Hepatocyte (in vitro differentiated cells): ENCODE data around the gene WASL. TPM values are rescaled to one million over a fixed set of nuclear protein-coding genes. Genes with fewer than 3 reads are reported as not detected.
A peak's percentile ranks its signal among the peaks of the same experiment; 100 is the strongest.

ENCODE experiments used
- DNase-seq: peaks from one replicate; pipeline ENCODE4 v3.0.0-alpha.2; 2016; ENCODE audit warnings: low spot score
- H2AFZ ChIP-seq: fragments of 200-600 bp; sonication (generic); 2 replicates; pipeline ENCODE4 v1.6.0; 2016; ENCODE audit warnings: antibody characterized with exemption, mild to moderate bottlenecking
- H3K27ac ChIP-seq: fragments of 200-600 bp; sonication (generic); 2 replicates; pipeline ENCODE4 v1.5.1; 2016; ENCODE audit warnings: mild to moderate bottlenecking
- H3K27me3 ChIP-seq: fragments of 200-600 bp; sonication (generic); 2 replicates; pipeline ENCODE4 v1.6.1; 2016
- H3K36me3 ChIP-seq: fragments of 200-600 bp; sonication (generic); replicated peaks from 2 replicates; pipeline ENCODE4 v1.5.1; 2016; ENCODE audit warnings: low read depth; ENCODE audit not compliant: insufficient read depth
- H3K4me1 ChIP-seq: fragments of 200-600 bp; sonication (generic); 2 replicates; pipeline ENCODE4 v1.5.1; 2016; ENCODE audit warnings: mild to moderate bottlenecking, moderate library complexity; ENCODE audit not compliant: insufficient read depth
- H3K4me2 ChIP-seq: fragments of 200-600 bp; sonication (generic); 2 replicates; pipeline ENCODE4 v1.6.0; 2016
- H3K4me3 ChIP-seq: fragments of 200-600 bp; sonication (generic); 2 replicates; pipeline ENCODE4 v1.5.1; 2016; ENCODE audit warnings: mild to moderate bottlenecking
- H3K79me2 ChIP-seq: fragments of 200-600 bp; sonication (generic); 2 replicates; pipeline ENCODE4 v1.6.0; 2017; ENCODE audit warnings: mild to moderate bottlenecking
- H3K9me2 ChIP-seq: fragments of 200-600 bp; sonication (generic); replicated peaks from 2 replicates; pipeline ENCODE4 v1.6.0; 2017; ENCODE audit warnings: mild to moderate bottlenecking; ENCODE audit not compliant: insufficient read depth
- H3K9me3 ChIP-seq: fragments of 200-600 bp; sonication (generic); 2 replicates; pipeline ENCODE4 v1.5.1; 2016; ENCODE audit warnings: low read depth, mild to moderate bottlenecking
- H4K20me1 ChIP-seq: fragments of 200-600 bp; sonication (generic); 2 replicates; pipeline ENCODE4 v1.6.0; 2016; ENCODE audit warnings: mild to moderate bottlenecking; ENCODE audit not compliant: insufficient read depth, poor library complexity, severe bottlenecking
- EZH2 ChIP-seq: fragments of 200-600 bp; sonication (generic); IDR thresholded peaks from 2 replicates; pipeline ENCODE4 v1.6.1; 2016; ENCODE audit warnings: antibody characterized with exemption, mild to moderate bottlenecking, borderline replicate concordance
- EZH2phosphoT487 ChIP-seq: fragments of 200-600 bp; sonication (generic); IDR thresholded peaks from one replicate; pipeline ENCODE4 v1.6.1; 2018; ENCODE audit warnings: antibody characterized with exemption, mild to moderate bottlenecking, low read depth, moderate library complexity; ENCODE audit not compliant: unreplicated experiment, severe bottlenecking
- WGBS: methylation state at CpG from one replicate; pipeline ENCODE4 v1.1.6; 2016; ENCODE audit warnings: low lambda C conversion rate; ENCODE audit errors: missing lambda C conversion rate; 5-methylcytosine and 5-hydroxymethylcytosine counted together
- polyA plus RNA-seq: library from polyadenylated mRNA; unstranded; fragments of >200 nt; fragmentation: Nextera tagmentation; extraction: Ambion mirVana; gene quantifications from 2 replicates; pipeline ENCODE4 v1.2.1, GENCODE V29; 2016
- total RNA-seq: library from RNA; depleted of rRNA; stranded (reverse); fragments of >200 nt; gene quantifications from 2 replicates; pipeline ENCODE4 v1.2.3, GENCODE V29; 2014
- TF ChIP-seq, protein P1 (sequence below): fragments of 200-600 bp; sonication (generic); IDR thresholded peaks from 2 replicates; pipeline ENCODE4 v1.5.1; 2016; ENCODE audit warnings: antibody characterized with exemption, mild to moderate bottlenecking; ENCODE audit not compliant: poor library complexity

Gene WASL
- total and polyA plus RNA-seq, 2 experiments from 2014 or later, result 36.8 to 48.9 TPM

DNA sequence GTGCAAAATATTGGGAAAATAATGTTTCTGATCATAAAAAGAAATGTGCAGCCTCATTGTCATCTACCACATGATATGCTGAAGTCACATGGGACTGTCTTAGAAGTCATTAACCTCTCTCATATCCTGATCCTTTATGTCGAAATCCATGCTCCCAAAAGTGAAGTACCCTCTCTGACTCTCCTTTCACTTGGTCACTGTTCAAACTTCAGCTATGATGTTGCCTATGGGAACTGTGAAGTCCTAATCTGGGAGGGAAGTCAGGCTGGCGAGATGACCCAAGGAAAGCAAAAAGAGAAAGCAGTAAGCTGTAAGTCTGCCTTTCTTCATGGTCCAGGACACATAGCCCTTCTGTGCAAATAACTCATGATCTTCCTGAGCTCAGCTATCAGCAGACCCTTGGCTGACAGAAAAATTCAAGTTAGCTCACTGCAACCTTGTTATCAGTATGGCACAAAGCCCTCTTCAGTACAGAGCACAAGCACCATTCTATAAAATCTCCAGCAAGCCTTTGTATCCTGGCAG, 29.5 kb downstream of the WASL start:
- no peaks in the 10 kb centered on the region for H3K27me3 ChIP-seq
- H2AFZ ChIP-seq, result no peak overlapping the region
- H3K4me1 ChIP-seq, result peaks cover 8% of the 10 kb centered on the region
- peaks cover 71% of the 10 kb centered on the region for H4K20me1 ChIP-seq
- H3K79me2 ChIP-seq, result peaks cover 98% of the 10 kb centered on the region
- no peaks in the 10 kb centered on the region for H3K9me3 ChIP-seq
- H3K36me3 ChIP-seq, result no peaks in the 10 kb centered on the region
- H3K9me2 ChIP-seq, result no peaks in the 10 kb centered on the region
- no peak for DNase-seq
- no peak overlapping the region for H3K4me3 ChIP-seq
- peak overlapping the region; percentile 36 for H3K4me2 ChIP-seq
- peak overlapping the region; percentile 18 for H3K27ac ChIP-seq
- WGBS, result 88% methylated on average over 2 of the region's 2 CpGs
- TF ChIP-seq EZH2phosphoT487, result no peak
- TF ChIP-seq, protein P1, sequence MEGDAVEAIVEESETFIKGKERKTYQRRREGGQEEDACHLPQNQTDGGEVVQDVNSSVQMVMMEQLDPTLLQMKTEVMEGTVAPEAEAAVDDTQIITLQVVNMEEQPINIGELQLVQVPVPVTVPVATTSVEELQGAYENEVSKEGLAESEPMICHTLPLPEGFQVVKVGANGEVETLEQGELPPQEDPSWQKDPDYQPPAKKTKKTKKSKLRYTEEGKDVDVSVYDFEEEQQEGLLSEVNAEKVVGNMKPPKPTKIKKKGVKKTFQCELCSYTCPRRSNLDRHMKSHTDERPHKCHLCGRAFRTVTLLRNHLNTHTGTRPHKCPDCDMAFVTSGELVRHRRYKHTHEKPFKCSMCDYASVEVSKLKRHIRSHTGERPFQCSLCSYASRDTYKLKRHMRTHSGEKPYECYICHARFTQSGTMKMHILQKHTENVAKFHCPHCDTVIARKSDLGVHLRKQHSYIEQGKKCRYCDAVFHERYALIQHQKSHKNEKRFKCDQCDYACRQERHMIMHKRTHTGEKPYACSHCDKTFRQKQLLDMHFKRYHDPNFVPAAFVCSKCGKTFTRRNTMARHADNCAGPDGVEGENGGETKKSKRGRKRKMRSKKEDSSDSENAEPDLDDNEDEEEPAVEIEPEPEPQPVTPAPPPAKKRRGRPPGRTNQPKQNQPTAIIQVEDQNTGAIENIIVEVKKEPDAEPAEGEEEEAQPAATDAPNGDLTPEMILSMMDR, result no peak
- TF ChIP-seq EZH2, result no peak

DNA sequence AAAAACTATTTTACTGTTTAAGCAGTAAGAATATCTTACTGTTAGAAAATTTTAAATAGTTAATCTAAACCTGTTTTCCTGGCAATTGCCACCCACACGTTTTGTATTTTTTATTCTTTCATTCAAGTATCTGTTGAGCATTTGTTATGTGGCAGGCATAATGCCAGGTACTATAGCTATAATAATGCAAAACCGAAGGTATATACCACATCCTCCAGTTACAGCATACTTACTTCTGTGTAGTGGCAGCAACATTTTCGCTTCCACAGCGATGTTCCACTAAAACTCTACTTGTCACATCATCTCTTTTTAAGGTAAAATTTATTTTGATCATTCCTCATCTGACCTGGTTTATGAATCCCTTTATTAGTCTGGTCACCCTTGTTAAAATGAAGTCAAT, 30.0 kb downstream of the WASL start:
- H3K79me2 ChIP-seq, result peaks cover 98% of the 10 kb centered on the region
- 98% methylated on average over 4 of the region's 4 CpGs for WGBS
- no peak for TF ChIP-seq EZH2
- TF ChIP-seq EZH2phosphoT487, result no peak
- TF ChIP-seq, protein P1, result no peak
- no peak overlapping the region for H3K4me3 ChIP-seq
- no peaks in the 10 kb centered on the region for H3K27me3 ChIP-seq
- DNase-seq, result no peak
- no peak overlapping the region for H2AFZ ChIP-seq
- no peaks in the 10 kb centered on the region for H3K36me3 ChIP-seq
- peak overlapping the region; percentile 36 for H3K4me2 ChIP-seq
- peaks cover 67% of the 10 kb centered on the region for H4K20me1 ChIP-seq
- H3K4me1 ChIP-seq, result peaks cover 4% of the 10 kb centered on the region
- no peaks in the 10 kb centered on the region for H3K9me3 ChIP-seq
- peak overlapping the region; percentile 18 for H3K27ac ChIP-seq
- no peaks in the 10 kb centered on the region for H3K9me2 ChIP-seq

DNA sequence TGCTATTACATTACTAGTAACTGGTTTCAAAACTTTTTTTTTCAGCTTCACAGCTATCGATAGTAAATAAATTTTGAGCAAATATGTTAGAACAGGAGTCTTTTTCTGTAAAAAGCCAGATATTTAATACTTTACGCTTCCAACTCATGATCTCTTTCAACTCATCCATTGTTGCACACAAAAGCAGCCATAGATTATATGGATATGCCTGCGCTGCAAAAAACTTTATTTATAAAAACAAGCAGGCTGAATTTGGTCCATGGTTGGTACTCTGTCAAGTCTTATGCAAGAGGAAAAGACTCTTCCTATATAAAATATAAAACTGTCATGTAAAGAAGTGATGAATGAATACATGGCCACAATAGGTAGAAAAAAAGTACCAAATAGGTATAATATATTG, 31.1 kb downstream of the WASL start:
- peaks cover 98% of the 10 kb centered on the region for H3K79me2 ChIP-seq
- no peak overlapping the region for H3K4me3 ChIP-seq
- H2AFZ ChIP-seq, result no peak overlapping the region
- H3K27me3 ChIP-seq, result no peaks in the 10 kb centered on the region
- H3K27ac ChIP-seq, result no peak overlapping the region
- 100% methylated on average over 3 of the region's 3 CpGs for WGBS
- H3K9me2 ChIP-seq, result no peaks in the 10 kb centered on the region
- no peaks in the 10 kb centered on the region for H3K4me1 ChIP-seq
- no peaks in the 10 kb centered on the region for H3K36me3 ChIP-seq
- DNase-seq, result no peak
- H4K20me1 ChIP-seq, result peaks cover 59% of the 10 kb centered on the region
- H3K4me2 ChIP-seq, result no peak overlapping the region
- TF ChIP-seq, protein P1, result no peak
- no peak for TF ChIP-seq EZH2
- TF ChIP-seq EZH2phosphoT487, result no peak
- no peaks in the 10 kb centered on the region for H3K9me3 ChIP-seq
